HG03103 (cell line): Measurements from ENCODE around the gene GSPT1.
"Not testable (repeated sequence)": the region's sequence is repeated elsewhere in the genome, so short reads cannot be mapped to it uniquely, and the experiment has no call there.

ENCODE experiments used
- ATAC-seq: cut with Tn5 transposase; IDR thresholded peaks from one replicate; pipeline ENCODE4 v1.9.1; 2021; ENCODE audit warnings: low read depth; ENCODE audit not compliant: unreplicated experiment

The GSPT1 gene

GRCh38 chr16:11869353-11870228 is 46.2 kb downstream of the GSPT1 start:
- no peak for ATAC-seq

GRCh38 chr16:11868412-11868980 is 47.3 kb downstream of the GSPT1 start:
- no peak for ATAC-seq

GRCh38 chr16:11862489-11862888 is 53.3 kb downstream of the GSPT1 start:
- ATAC-seq: no peak

GRCh38 chr16:11857161-11857560 is 58.6 kb downstream of the GSPT1 start:
- no peak for ATAC-seq

- no peak for ATAC-seq
Measured at GRCh38 chr16:11852092-11852809, 63.5 kb downstream of the GSPT1 start.

- peak; percentile 82 for ATAC-seq
Measured at GRCh38 chr16:11851294-11852091, 64.3 kb downstream of the GSPT1 start, which contains the start of gene RSL1D1. RSL1D1 (minus strand) TSS chr16:11851542; CDS start chr16:11851512, 30 bp downstream.

GRCh38 chr16:11848842-11849241 is 66.9 kb downstream of the GSPT1 start:
- ATAC-seq: no peak

- ATAC-seq: no peak
Measured at GRCh38 chr16:11844499-11844898, 71.3 kb downstream of the GSPT1 start.

GRCh38 chr16:11843861-11844260 is 71.9 kb downstream of the GSPT1 start:
- ATAC-seq: no peak

- ATAC-seq: no peak
Measured at GRCh38 chr16:11843206-11843605, 72.5 kb downstream of the GSPT1 start.

GRCh38 chr16:11841026-11841425 is 74.7 kb downstream of the GSPT1 start:
- ATAC-seq: no peak

- no peak for ATAC-seq
Measured at GRCh38 chr16:11836650-11837244, 79.0 kb downstream of the GSPT1 start.

GRCh38 chr16:11835891-11836649 is 79.7 kb downstream of the GSPT1 start:
- no peak for ATAC-seq

- ATAC-seq: no peak
Measured at GRCh38 chr16:11835309-11835708, 80.4 kb downstream of the GSPT1 start.

- no peak for ATAC-seq
Measured at GRCh38 chr16:11833951-11834695, 81.6 kb downstream of the GSPT1 start.

GRCh38 chr16:11828696-11829095 is 87.1 kb downstream of the GSPT1 start:
- no peak for ATAC-seq

- not testable (repeated sequence) for ATAC-seq
Measured at GRCh38 chr16:11825520-11826165, 90.1 kb downstream of the GSPT1 start.

GRCh38 chr16:11824362-11824761 is 91.4 kb downstream of the GSPT1 start:
- no peak for ATAC-seq
